Astrocyte (in vitro differentiated cells and primary cell): Measurements from ENCODE around the gene EGFR. TPM values are rescaled to one million over a fixed set of nuclear protein-coding genes. Genes with fewer than 3 reads are reported as not detected.

Experiments used
- DNase-seq: peaks from one replicate; pipeline ENCODE4 v3.0.0-alpha.2; 2010; ENCODE audit warnings: low read depth
- FAIRE-seq: peaks from 2 replicates; lab custom pipeline; 2011; peaks lifted over from hg19 to GRCh38; lab: Jason Lieb, UNC
- H2AFZ ChIP-seq: 2 replicates; pipeline ENCODE4 v1.6.0; 2012; ENCODE audit warnings: low read depth, low read length, inconsistent platforms
- H3K27ac ChIP-seq: 2 replicates; pipeline ENCODE4 v1.5.1; 2011; ENCODE audit warnings: low read depth, low read length, inconsistent platforms
- H3K27me3 ChIP-seq: 2 replicates; pipeline ENCODE4 v1.6.0; 2011; ENCODE audit warnings: low read length, inconsistent platforms; ENCODE audit not compliant: insufficient read depth
- H3K36me3 ChIP-seq: 2 replicates; pipeline ENCODE4 v1.5.1; 2011; ENCODE audit warnings: low read length, inconsistent platforms; ENCODE audit not compliant: insufficient read depth
- H3K4me1 ChIP-seq: 2 replicates; pipeline ENCODE4 v1.5.1; 2011; ENCODE audit warnings: low read length, inconsistent platforms; ENCODE audit not compliant: insufficient read depth
- H3K4me2 ChIP-seq: 2 replicates; pipeline ENCODE4 v1.6.0; 2012; ENCODE audit warnings: low read length, inconsistent platforms
- H3K4me3 ChIP-seq: 2 replicates; pipeline ENCODE4 v1.5.1; 2011; ENCODE audit warnings: low read depth, mild to moderate bottlenecking, low read length, inconsistent platforms; ENCODE audit not compliant: insufficient read depth
- H3K79me2 ChIP-seq: 2 replicates; pipeline ENCODE4 v1.6.0; 2012; ENCODE audit warnings: mild to moderate bottlenecking, low read length, inconsistent platforms; ENCODE audit not compliant: insufficient read depth
- H3K9ac ChIP-seq: 2 replicates; pipeline ENCODE4 v1.6.0; 2012; ENCODE audit warnings: mild to moderate bottlenecking, low read length, inconsistent platforms
- H3K9me3 ChIP-seq: 2 replicates; pipeline ENCODE4 v1.5.1; 2012; ENCODE audit warnings: low read depth, mild to moderate bottlenecking, low read length, inconsistent platforms; ENCODE audit not compliant: insufficient read depth
- H4K20me1 ChIP-seq: 2 replicates; pipeline ENCODE4 v1.6.0; 2012; ENCODE audit warnings: low read length, inconsistent platforms; ENCODE audit not compliant: insufficient read depth
- H3K27ac Mint-ChIP-seq: one replicate; pipeline ENCODE4 v1.8.0; 2021; ENCODE audit warnings: mild to moderate bottlenecking, mixed read lengths; ENCODE audit not compliant: unreplicated experiment
- H3K27me3 Mint-ChIP-seq: one replicate; pipeline ENCODE4 v1.8.0; 2021; ENCODE audit warnings: low read depth, mixed read lengths; ENCODE audit not compliant: unreplicated experiment
- H3K36me3 Mint-ChIP-seq: one replicate; pipeline ENCODE4 v1.8.0; 2021; ENCODE audit warnings: low read depth, mixed read lengths; ENCODE audit not compliant: unreplicated experiment
- H3K4me1 Mint-ChIP-seq: one replicate; pipeline ENCODE4 v1.8.0; 2021; ENCODE audit warnings: low read depth, mixed read lengths; ENCODE audit not compliant: unreplicated experiment
- H3K4me3 Mint-ChIP-seq: one replicate; pipeline ENCODE4 v1.8.0; 2021; ENCODE audit warnings: mild to moderate bottlenecking, moderate library complexity, mixed read lengths; ENCODE audit not compliant: unreplicated experiment
- H3K9me3 Mint-ChIP-seq: one replicate; pipeline ENCODE4 v1.8.0; 2021; ENCODE audit warnings: mild to moderate bottlenecking, mixed read lengths; ENCODE audit not compliant: unreplicated experiment
- CTCF ChIP-seq: IDR thresholded peaks from 2 replicates; pipeline ENCODE4 v1.5.1; 2011; ENCODE audit warnings: low read depth, mild to moderate bottlenecking, inconsistent platforms, low read length, moderate library complexity; ENCODE audit not compliant: insufficient read depth
- EZH2 ChIP-seq: IDR thresholded peaks from 2 replicates; pipeline ENCODE4 v1.6.1; 2012; ENCODE audit warnings: mild to moderate bottlenecking, low read length, inconsistent platforms; ENCODE audit not compliant: insufficient read depth
- total RNA-seq: library from RNA; stranded (reverse); gene quantifications from 2 replicates; pipeline ENCODE4 v1.2.1, GENCODE V29; 2021

The EGFR gene
- total RNA-seq, 1 donor from 2014 or later: 27.3 TPM

DNA sequence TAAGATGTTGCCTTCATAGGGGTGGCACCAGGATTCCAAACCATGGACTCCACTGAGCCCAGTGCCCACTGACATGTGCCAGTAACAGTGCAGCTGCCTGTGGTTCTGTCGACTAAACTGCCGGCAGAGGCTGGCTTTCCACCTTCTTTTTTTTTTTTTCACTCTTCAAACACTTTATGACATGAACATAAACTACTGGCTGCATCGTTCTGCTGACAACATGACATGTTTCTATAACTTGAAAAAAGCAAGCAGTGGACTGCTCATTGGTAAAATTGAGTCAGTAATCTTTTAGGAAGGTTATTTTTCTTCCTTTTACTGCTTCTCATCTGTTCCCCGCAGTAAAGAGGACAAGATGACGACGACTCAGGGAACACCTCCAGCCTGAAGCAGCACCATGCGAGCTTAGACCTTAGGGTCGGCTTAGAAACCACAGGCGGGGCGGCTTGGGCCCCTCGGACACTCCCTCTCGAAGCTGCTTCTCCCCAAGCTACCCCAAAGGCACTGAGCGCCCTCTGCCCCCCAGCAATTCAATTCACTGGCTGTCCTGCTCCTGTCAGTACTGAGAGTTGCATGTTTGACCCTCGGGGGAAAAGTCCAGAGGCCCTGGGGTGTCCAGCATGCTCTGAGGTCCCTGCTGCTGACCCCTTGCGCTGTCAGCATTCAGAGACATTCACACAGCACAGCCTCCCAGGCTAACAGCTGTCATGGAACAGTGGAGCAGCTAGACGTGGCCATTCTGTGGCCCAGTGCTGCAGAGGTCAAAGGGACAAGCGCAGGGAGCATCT lies 112.5 kb downstream of the EGFR start:
- H3K4me1 Mint-ChIP-seq: peaks cover 72% of the 10 kb centered on the region
- no peaks in the 10 kb centered on the region for H3K9me3 Mint-ChIP-seq
- H3K4me3 Mint-ChIP-seq: no peak overlapping the region
- Histone ChIP-seq H4K20me1 (no peaks in the 10 kb centered on the region), H3K4me3 (no peak overlapping the region), H3K27ac (peak overlapping the region; percentile 100), H3K36me3 (no peaks in the 10 kb centered on the region), H3K4me2 (peak overlapping the region; percentile 53), H3K4me1 (peaks cover 82% of the 10 kb centered on the region), H3K79me2 (peaks cover 33% of the 10 kb centered on the region), H3K9me3 (no peaks in the 10 kb centered on the region), H3K27me3 (no peaks in the 10 kb centered on the region), H3K9ac (peak overlapping the region; percentile 92), H2AFZ (no peak overlapping the region)
- no peak for DNase-seq
- no peaks in the 10 kb centered on the region for H3K36me3 Mint-ChIP-seq
- FAIRE-seq: no peak
- H3K27me3 Mint-ChIP-seq: no peaks in the 10 kb centered on the region
- H3K27ac Mint-ChIP-seq: peak overlapping the region; percentile 89
- no peak for TF ChIP-seq EZH2

- no peak for TF ChIP-seq EZH2
- no peak for TF ChIP-seq CTCF
- peaks cover 39% of the 10 kb centered on the region for H3K79me2 ChIP-seq
- peak overlapping the region; percentile 14 for H3K4me3 Mint-ChIP-seq
These were observed 113.7 kb downstream of the EGFR start for GRCh38 chr7:55132550-55132889.

DNA sequence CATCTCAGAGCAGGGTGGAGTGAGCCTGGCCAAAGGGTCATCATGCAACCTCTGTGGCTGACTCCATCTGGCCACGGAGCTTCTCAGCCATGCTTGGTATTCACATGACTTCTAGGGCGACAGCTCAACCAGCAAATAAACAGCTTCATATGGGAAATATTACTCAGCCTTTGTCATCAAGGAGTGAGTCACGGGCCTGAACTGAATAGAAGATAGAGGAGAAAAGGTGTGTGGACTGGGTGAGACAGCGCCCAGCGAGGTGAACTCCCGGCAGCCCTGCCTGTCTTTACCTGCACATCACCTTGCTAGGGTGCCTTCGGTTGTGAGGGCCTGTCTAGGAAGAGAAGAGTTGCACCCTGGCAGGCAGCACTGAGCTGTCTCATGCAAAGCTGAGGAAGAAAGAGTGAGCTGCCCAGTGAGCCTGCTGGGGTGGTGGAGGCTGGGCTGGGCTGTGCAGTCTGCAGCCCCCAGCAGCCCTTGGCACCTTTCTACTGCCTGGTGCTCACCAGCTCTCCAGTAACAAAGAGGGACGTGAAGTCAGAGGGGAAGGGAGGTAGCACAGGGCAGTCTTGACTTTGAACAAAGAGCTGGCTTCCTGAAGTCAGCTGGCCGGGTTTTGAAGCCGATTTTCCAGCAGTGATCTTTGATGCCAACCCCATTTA lies 114.2 kb downstream of the EGFR start:
- no peak overlapping the region for H2AFZ ChIP-seq
- peak overlapping the region; percentile 100 for H3K27ac ChIP-seq
- FAIRE-seq (peak; percentile 98), DNase-seq (peak; percentile 99)
- Mint-ChIP-seq H3K4me1 (peaks cover 59% of the 10 kb centered on the region), H3K9me3 (peaks cover 1% of the 10 kb centered on the region), H3K4me3 (peak overlapping the region; percentile 14), H3K27me3 (no peaks in the 10 kb centered on the region), H3K27ac (peak overlapping the region; percentile 100), H3K36me3 (no peaks in the 10 kb centered on the region)
- TF ChIP-seq EZH2: no peak
- no peak for TF ChIP-seq CTCF
- H3K79me2 ChIP-seq: peaks cover 43% of the 10 kb centered on the region
- no peaks in the 10 kb centered on the region for H3K9me3 ChIP-seq
- H3K4me1 ChIP-seq: peaks cover 68% of the 10 kb centered on the region
- no peak overlapping the region for H3K4me3 ChIP-seq
- no peaks in the 10 kb centered on the region for H3K27me3 ChIP-seq
- peak overlapping the region; percentile 92 for H3K9ac ChIP-seq
- H3K36me3 ChIP-seq: no peaks in the 10 kb centered on the region
- no peaks in the 10 kb centered on the region for H4K20me1 ChIP-seq
- peak overlapping the region; percentile 81 for H3K4me2 ChIP-seq

More at GRCh38 chr7:55132550-55132889, 113.7 kb downstream of the EGFR start:
- Histone ChIP-seq H3K27ac (peak overlapping the region; percentile 100), H3K4me3 (no peak overlapping the region), H3K9me3 (no peaks in the 10 kb centered on the region), H3K27me3 (no peaks in the 10 kb centered on the region), H2AFZ (no peak overlapping the region), H3K4me1 (peaks cover 73% of the 10 kb centered on the region), H3K4me2 (peak overlapping the region; percentile 62), H3K9ac (peak overlapping the region; percentile 92), H4K20me1 (no peaks in the 10 kb centered on the region), H3K36me3 (no peaks in the 10 kb centered on the region)
- FAIRE-seq (no peak), DNase-seq (no peak)
- H3K27me3 Mint-ChIP-seq: no peaks in the 10 kb centered on the region
- H3K4me1 Mint-ChIP-seq: peaks cover 64% of the 10 kb centered on the region
- peaks cover 1% of the 10 kb centered on the region for H3K9me3 Mint-ChIP-seq
- no peaks in the 10 kb centered on the region for H3K36me3 Mint-ChIP-seq
- peak overlapping the region; percentile 100 for H3K27ac Mint-ChIP-seq
